HepG2 (cell line): ENCODE results near the gene DPM1. TPM values are rescaled to one million over a fixed set of nuclear protein-coding genes. Genes with fewer than 3 reads are reported as not detected.

ENCODE experiments used
- ATAC-seq: fragments of 200-7000 bp; cut with Tn5 transposase; 3 replicates; pipeline ENCODE4 v1.9.1; 2020; ENCODE audit warnings: mild to moderate bottlenecking, moderate library complexity
- BruUV-seq: library from RNA; stranded (reverse); fragments of 400-500 nt; replicated peaks from 2 replicates; lab custom pipeline; 2021; lab: Mats Ljungman, UMichigan
- CTCF ChIA-PET: fragments of 300-600 bp; formaldehyde crosslinking; extraction: SDS; loops from one replicate; lab custom pipeline; 2021; ENCODE audit warnings: low total read pairs, inconsistent platforms, low intra/inter-chr PET ratio; lab: Yijun Ruan, JAX
- POLR2A ChIA-PET: fragments of 350-600 bp; sonication (Branson Sonifier 250); formaldehyde crosslinking; loops from one replicate; lab custom pipeline; 2020; ENCODE audit warnings: antibody characterized with exemption, inconsistent platforms; lab: Yijun Ruan, JAX
- DNase-seq: peaks from one replicate; pipeline ENCODE4 v3.0.0-alpha.2; 2015; ENCODE audit warnings: low spot score
- FAIRE-seq: peaks from 3 replicates; lab custom pipeline; 2011; peaks lifted over from hg19 to GRCh38; lab: Jason Lieb, UNC
- H2AFZ ChIP-seq: one replicate; pipeline ENCODE4 v1.6.1; 2011; ENCODE audit warnings: low read length, inconsistent platforms
- H3K27ac ChIP-seq: fragments of 300-600 bp; 3 replicates; pipeline ENCODE4 v1.8.0; 2011; ENCODE audit warnings: mixed run types, mild to moderate bottlenecking, mixed read lengths, low read length, inconsistent platforms; ENCODE audit not compliant: insufficient read depth; ENCODE audit errors: extremely low read length
- H3K27me3 ChIP-seq, 2 experiments: fragments of 200-600 bp in 1 of 2; 2 replicates in 1 of 2; 3 replicates in 1 of 2; pipeline versions ENCODE4 v1.6.0 to v1.8.0; 2011; ENCODE audit warnings: low read length in 2 of 2, mild to moderate bottlenecking in 2 of 2, moderate library complexity in 2 of 2, inconsistent platforms in 1 of 2; ENCODE audit not compliant: insufficient read depth in 2 of 2, control insufficient read depth in 1 of 2
- H3K36me3 ChIP-seq, 2 experiments: fragments of 200-600 bp in 1 of 2; replicated peaks in 1 of 2; 2 replicates in 1 of 2; 3 replicates in 1 of 2; pipeline versions ENCODE4 v1.5.1 to v1.8.0; 2011; ENCODE audit warnings: low read length in 2 of 2, inconsistent platforms in 1 of 2; ENCODE audit not compliant: insufficient read depth in 2 of 2, control insufficient read depth in 1 of 2
- H3K4me1 ChIP-seq: 2 replicates; pipeline ENCODE4 v1.5.1; 2012; ENCODE audit warnings: low read length, inconsistent platforms; ENCODE audit not compliant: insufficient read depth
- H3K4me2 ChIP-seq: 2 replicates; pipeline ENCODE4 v1.6.0; 2011; ENCODE audit warnings: low read depth, low read length, inconsistent platforms
- H3K4me3 ChIP-seq, 3 experiments: fragments of 200-600 bp in 1 of 3; sonication (generic), shearing (Covaris generic) in 1 of 3; replicated peaks in 1 of 3; 2 replicates each; pipeline ENCODE4 v1.5.1; 2011 to 2016; ENCODE audit warnings: low read length in 3 of 3, inconsistent platforms in 2 of 3, low read depth in 2 of 3, mild to moderate bottlenecking in 2 of 3, control low read depth in 1 of 3, mixed read lengths in 1 of 3; ENCODE audit not compliant: insufficient read depth in 1 of 3
- H3K79me2 ChIP-seq: one replicate; pipeline ENCODE4 v1.6.1; 2011; ENCODE audit warnings: low read length, inconsistent platforms; ENCODE audit not compliant: insufficient read depth
- H3K9ac ChIP-seq: 2 replicates; pipeline ENCODE4 v1.6.0; 2011; ENCODE audit warnings: mild to moderate bottlenecking, low read depth, low read length, inconsistent platforms; ENCODE audit not compliant: insufficient read depth
- H3K9me3 ChIP-seq: 2 replicates; pipeline ENCODE4 v1.5.1; 2012; ENCODE audit warnings: mild to moderate bottlenecking, low read length
- H4K20me1 ChIP-seq: 2 replicates; pipeline ENCODE4 v1.6.0; 2011; ENCODE audit warnings: inconsistent platforms, mild to moderate bottlenecking, low read length, moderate library complexity; ENCODE audit not compliant: insufficient read depth
- MBNL3 ChIP-seq: fragments of 250-450 bp; sonication (Bioruptor Pico); conservative IDR thresholded peaks from 2 replicates; pipeline ENCODE4 v1.8.0; 2022; ENCODE audit warnings: mild to moderate bottlenecking, inconsistent platforms
- NCOA5 ChIP-seq: sonication (generic); formaldehyde crosslinking; IDR thresholded peaks from 2 replicates; pipeline ENCODE4 v1.4.0; 2020; ENCODE audit warnings: missing genetic modification reagents
- NFE2L1 ChIP-seq: sonication (generic); formaldehyde crosslinking; IDR thresholded peaks from 2 replicates; pipeline ENCODE4 v1.4.0; 2020; ENCODE audit warnings: missing genetic modification reagents, mild to moderate bottlenecking, borderline replicate concordance
- POLR2AphosphoS2 ChIP-seq: IDR thresholded peaks from 2 replicates; pipeline ENCODE4 v1.6.1; 2011; ENCODE audit warnings: low read depth, low read length, improper control_type of control experiment
- RFX1 ChIP-seq: fragments of 450-650 bp; IDR thresholded peaks from 2 replicates; pipeline ENCODE4 v1.6.1; 2017
- ZBTB46 ChIP-seq: sonication (generic); formaldehyde crosslinking; IDR thresholded peaks from 2 replicates; pipeline ENCODE4 v1.4.0; 2020; ENCODE audit warnings: mild to moderate bottlenecking, missing genetic modification reagents, borderline replicate concordance
- ZNF670 ChIP-seq: sonication (generic); formaldehyde crosslinking; IDR thresholded peaks from 2 replicates; pipeline ENCODE4 v1.8.0; 2022; ENCODE audit warnings: mild to moderate bottlenecking, missing genetic modification reagents, borderline replicate concordance
- WGBS: methylation state at CpG from one replicate; pipeline ENCODE4 v1.1.6; 2017; ENCODE audit warnings: low lambda C conversion rate; 5-methylcytosine and 5-hydroxymethylcytosine counted together
- in situ Hi-C: cut with HindIII; loops from 2 replicates; pipeline ENCODE4 v1.10.0; 2017; ENCODE audit warnings: low pct_unique_long_range_greater_than_20kb; ENCODE audit not compliant: extremely low pct_ligation_motif_present
- intact Hi-C: fragments of 100-400 bp; cut with micrococcal nuclease; formaldehyde crosslinking; loops from one replicate; pipeline ENCODE4 v1.10.0; 2022; ENCODE audit not compliant: unreplicated experiment
- polyA plus RNA-seq, 8 experiments: library from polyadenylated mRNA; depleted of rRNA in 3 of 8; stranded (reverse) in 7 of 8; unstranded in 1 of 8; fragments of >200 nt; fragmentation: Illumina TruSeq in 4 of 8; extraction: Trizol in 4 of 8; gene quantifications; 2 replicates each; pipeline versions ENCODE4 v1.2.1 to v1.2.3, GENCODE V29; 2011 to 2016; ENCODE audit warnings: low read depth in 4 of 8, missing spikeins in 1 of 8, mixed read lengths in 1 of 8; ENCODE audit not compliant: insufficient read depth in 1 of 8
- total RNA-seq, 5 experiments: library from RNA; depleted of rRNA; stranded (reverse); fragments of >200 nt; fragmentation: Illumina TruSeq; extraction: Trizol; gene quantifications; 2 replicates each; pipeline ENCODE4 v1.2.3, GENCODE V29; 2016; ENCODE audit warnings: low read depth in 1 of 5
- TF ChIP-seq, protein P1 (sequence below): sonication (generic); formaldehyde crosslinking; IDR thresholded peaks from 2 replicates; pipeline ENCODE4 v1.5.1; 2020; ENCODE audit warnings: missing genetic modification reagents, mild to moderate bottlenecking, borderline replicate concordance
- TF ChIP-seq, protein P2 (sequence below): sonication (generic); formaldehyde crosslinking; IDR thresholded peaks from 2 replicates; pipeline ENCODE4 v1.9.0; 2021; ENCODE audit warnings: mild to moderate bottlenecking, missing genetic modification reagents

Gene DPM1
- total and polyA plus RNA-seq, 2 of the 13 experiments (the other 11 are each of a cell fraction or from before 2014, with no cell fraction given), result 83.2 to 161 TPM

DNA sequence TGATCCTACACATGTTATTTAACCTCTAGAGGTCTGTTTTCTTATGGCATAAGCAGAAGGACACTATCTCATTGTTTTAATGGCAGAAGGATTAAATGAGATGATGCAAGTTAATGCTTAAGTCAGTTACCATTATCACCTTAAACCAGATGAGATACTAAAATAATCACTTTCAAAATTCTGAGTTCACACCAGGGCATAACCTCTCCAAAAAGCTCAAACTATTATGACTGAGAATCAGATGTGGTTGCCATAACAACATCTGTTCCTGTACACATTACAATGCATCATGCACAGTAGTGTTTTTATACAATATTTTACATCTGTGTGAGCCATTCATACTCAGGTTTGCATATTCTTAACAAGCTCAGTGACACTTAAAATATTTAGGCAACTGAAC, 37.3 kb downstream of the DPM1 start:
- ChIA-PET CTCF (interaction anchor here (0.7 kb wide), 1 partner anchor 9 kb away, joined by 4 read pairs; no protein-coding TSS in a partner anchor), POLR2A (interaction anchor here (1.2 to 2.5 kb wide), 2 partner anchors 8 to 26 kb away, joined by 3 to 8 read pairs; no protein-coding TSS in a partner anchor)
- ATAC-seq (no peak), DNase-seq (no peak), FAIRE-seq (no peak)
- Histone ChIP-seq H4K20me1 (peaks cover 70% of the 10 kb centered on the region), H3K27me3 (no peaks in the 10 kb centered on the region), H3K4me2 (no peak overlapping the region), H3K36me3 (peaks cover 14 to 67% of the 10 kb centered on the region in 2 experiments), H3K4me3 (no peak overlapping the region), H3K79me2 (peaks cover 95% of the 10 kb centered on the region), H3K4me1 (peaks cover 10% of the 10 kb centered on the region), H3K9me3 (no peaks in the 10 kb centered on the region), H3K27ac (no peak overlapping the region), H3K9ac (no peak overlapping the region), H2AFZ (no peak overlapping the region)
- TF ChIP-seq ZBTB46 (no peak), MBNL3 (CRISPR knock-in tag) (no peak), POLR2AphosphoS2 (0 out of 2 replicates have a peak, but pooled peaks have one; percentile 9), RFX1 (peak; percentile 50; the same call in 1 of the 2 replicates)
- in situ Hi-C loops, result no loop called here
- intact Hi-C loops, result no loop called here
- no TSS peak for BruUV-seq

- Histone ChIP-seq H3K9ac (no peak overlapping the region), H4K20me1 (peaks cover 65% of the 10 kb centered on the region), H3K9me3 (no peaks in the 10 kb centered on the region), H3K79me2 (peaks cover 95% of the 10 kb centered on the region), H3K36me3 (peaks cover 10 to 53% of the 10 kb centered on the region in 2 experiments), H3K4me1 (no peaks in the 10 kb centered on the region), H3K4me3 (no peak overlapping the region), H3K27me3 (no peaks in the 10 kb centered on the region), H2AFZ (no peak overlapping the region), H3K4me2 (no peak overlapping the region), H3K27ac (no peak overlapping the region)
- no TSS peak for BruUV-seq
- in situ Hi-C loops (no loop called here), intact Hi-C loops (no loop called here)
- FAIRE-seq, result no peak
- no peak for ATAC-seq
- ChIA-PET POLR2A (interaction anchor here (2.5 kb wide), 1 partner anchor 10 kb away, joined by 8 read pairs; no protein-coding TSS in a partner anchor), CTCF (no interaction called here)
- 95% methylated on average over 6 of the region's 6 CpGs for WGBS
- DNase-seq, result no peak
- TF ChIP-seq, protein P1, sequence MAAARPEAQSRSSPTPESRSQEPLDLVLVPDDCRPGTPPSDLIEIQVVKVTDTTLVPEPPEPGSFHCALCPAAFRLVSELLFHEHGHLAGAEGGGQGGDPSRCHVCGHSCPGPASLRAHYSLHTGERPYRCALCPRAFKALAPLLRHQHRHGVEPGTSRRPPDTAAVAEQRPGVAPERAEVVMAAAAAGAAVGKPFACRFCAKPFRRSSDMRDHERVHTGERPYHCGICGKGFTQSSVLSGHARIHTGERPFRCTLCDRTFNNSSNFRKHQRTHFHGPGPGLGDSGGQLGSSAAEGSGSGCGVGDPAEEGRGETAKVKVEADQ (CRISPR knock-in tag), result no peak
- TF ChIP-seq NFE2L1 (no peak), ZNF670 (CRISPR knock-in tag) (no peak), NCOA5 (CRISPR knock-in tag) (no peak)
- TF ChIP-seq, protein P2, sequence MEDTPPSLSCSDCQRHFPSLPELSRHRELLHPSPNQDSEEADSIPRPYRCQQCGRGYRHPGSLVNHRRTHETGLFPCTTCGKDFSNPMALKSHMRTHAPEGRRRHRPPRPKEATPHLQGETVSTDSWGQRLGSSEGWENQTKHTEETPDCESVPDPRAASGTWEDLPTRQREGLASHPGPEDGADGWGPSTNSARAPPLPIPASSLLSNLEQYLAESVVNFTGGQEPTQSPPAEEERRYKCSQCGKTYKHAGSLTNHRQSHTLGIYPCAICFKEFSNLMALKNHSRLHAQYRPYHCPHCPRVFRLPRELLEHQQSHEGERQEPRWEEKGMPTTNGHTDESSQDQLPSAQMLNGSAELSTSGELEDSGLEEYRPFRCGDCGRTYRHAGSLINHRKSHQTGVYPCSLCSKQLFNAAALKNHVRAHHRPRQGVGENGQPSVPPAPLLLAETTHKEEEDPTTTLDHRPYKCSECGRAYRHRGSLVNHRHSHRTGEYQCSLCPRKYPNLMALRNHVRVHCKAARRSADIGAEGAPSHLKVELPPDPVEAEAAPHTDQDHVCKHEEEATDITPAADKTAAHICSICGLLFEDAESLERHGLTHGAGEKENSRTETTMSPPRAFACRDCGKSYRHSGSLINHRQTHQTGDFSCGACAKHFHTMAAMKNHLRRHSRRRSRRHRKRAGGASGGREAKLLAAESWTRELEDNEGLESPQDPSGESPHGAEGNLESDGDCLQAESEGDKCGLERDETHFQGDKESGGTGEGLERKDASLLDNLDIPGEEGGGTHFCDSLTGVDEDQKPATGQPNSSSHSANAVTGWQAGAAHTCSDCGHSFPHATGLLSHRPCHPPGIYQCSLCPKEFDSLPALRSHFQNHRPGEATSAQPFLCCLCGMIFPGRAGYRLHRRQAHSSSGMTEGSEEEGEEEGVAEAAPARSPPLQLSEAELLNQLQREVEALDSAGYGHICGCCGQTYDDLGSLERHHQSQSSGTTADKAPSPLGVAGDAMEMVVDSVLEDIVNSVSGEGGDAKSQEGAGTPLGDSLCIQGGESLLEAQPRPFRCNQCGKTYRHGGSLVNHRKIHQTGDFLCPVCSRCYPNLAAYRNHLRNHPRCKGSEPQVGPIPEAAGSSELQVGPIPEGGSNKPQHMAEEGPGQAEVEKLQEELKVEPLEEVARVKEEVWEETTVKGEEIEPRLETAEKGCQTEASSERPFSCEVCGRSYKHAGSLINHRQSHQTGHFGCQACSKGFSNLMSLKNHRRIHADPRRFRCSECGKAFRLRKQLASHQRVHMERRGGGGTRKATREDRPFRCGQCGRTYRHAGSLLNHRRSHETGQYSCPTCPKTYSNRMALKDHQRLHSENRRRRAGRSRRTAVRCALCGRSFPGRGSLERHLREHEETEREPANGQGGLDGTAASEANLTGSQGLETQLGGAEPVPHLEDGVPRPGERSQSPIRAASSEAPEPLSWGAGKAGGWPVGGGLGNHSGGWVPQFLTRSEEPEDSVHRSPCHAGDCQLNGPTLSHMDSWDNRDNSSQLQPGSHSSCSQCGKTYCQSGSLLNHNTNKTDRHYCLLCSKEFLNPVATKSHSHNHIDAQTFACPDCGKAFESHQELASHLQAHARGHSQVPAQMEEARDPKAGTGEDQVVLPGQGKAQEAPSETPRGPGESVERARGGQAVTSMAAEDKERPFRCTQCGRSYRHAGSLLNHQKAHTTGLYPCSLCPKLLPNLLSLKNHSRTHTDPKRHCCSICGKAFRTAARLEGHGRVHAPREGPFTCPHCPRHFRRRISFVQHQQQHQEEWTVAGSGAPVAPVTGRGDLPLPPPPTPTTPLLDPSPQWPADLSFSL, result no peak
Measured at GRCh38 chr20:50919567-50919966, 38.8 kb downstream of the DPM1 start.
